ENCODE measurements around the gene STX18. TPM values are rescaled to one million over a fixed set of nuclear protein-coding genes. Genes with fewer than 3 reads are reported as not detected.

Gene STX18
- total RNA-seq, 1 experiment from 2014 or later: 18.5 TPM

GRCh38 chr4:4521136-4521535 lies 20.7 kb downstream of the STX18 start:
- ATAC-seq (no peak), DNase-seq (ENCODE audit: low read depth, low spot score) (no peak)
- no peak for TF ChIP-seq YY1 (IDR thresholded peaks at IDR 0.05; ENCODE audit: extremely low read depth, insufficient replicate concordance, low read depth, low read length)
- Histone ChIP-seq H3K79me2 (ENCODE audit: insufficient read depth, low read length) (peaks cover 60% of the 10 kb centered on the region), H2AFZ (ENCODE audit: low read depth, low read length, poor library complexity, severe bottlenecking) (no peak overlapping the region), H3K9me3 (ENCODE audit: control insufficient read depth in 1 of 2, insufficient read depth in 1 of 2, low read depth in 1 of 2, low read length in 2 of 2) (no peaks in the 10 kb centered on the region), H3K4me1 (ENCODE audit: control insufficient read depth in 1 of 2, insufficient read depth in 2 of 2, low read length in 2 of 2) (peaks cover 0 to 4% of the 10 kb centered on the region in 2 experiments; a peak in 1 of 4 replicates), H3K4me2 (ENCODE audit: low read length) (no peak overlapping the region), H3K9me2 (ENCODE audit: insufficient read depth) (no peaks in the 10 kb centered on the region), H3K27ac (ENCODE audit: low read depth, low read length) (no peak overlapping the region), H3K36me3 (ENCODE audit: control insufficient read depth in 1 of 2, insufficient read depth in 2 of 2, low read length in 2 of 2) (no peaks in the 10 kb centered on the region), H3K27me3 (ENCODE audit: insufficient read depth, low read length) (no peaks in the 10 kb centered on the region), H3K4me3 (replicated peaks in 1 of 2; ENCODE audit: low read depth in 1 of 2, low read length in 2 of 2) (no peak overlapping the region), H4K20me1 (ENCODE audit: insufficient read depth) (peaks cover 3% of the 10 kb centered on the region; the same call in 1 of the 2 replicates), H3K9ac (ENCODE audit: low read length) (no peak overlapping the region)
- no TSS peak for BruUV-seq (replicated peaks)
- ChIA-PET RAD21 (ENCODE audit: low non-redundant PET in 1 of 2, low total read pairs in 2 of 2, uncharacterized antibody in 2 of 2, unreplicated experiment in 2 of 2) (no interaction called here), POLR2A (no interaction called here), CTCF (interaction anchor here (2.9 to 3.2 kb wide), 2 partner anchors 9 to 14 kb away, joined by 9 to 16 read pairs; no protein-coding TSS in a partner anchor)
- intact Hi-C loops (cut with micrococcal nuclease): no loop called here

DNA sequence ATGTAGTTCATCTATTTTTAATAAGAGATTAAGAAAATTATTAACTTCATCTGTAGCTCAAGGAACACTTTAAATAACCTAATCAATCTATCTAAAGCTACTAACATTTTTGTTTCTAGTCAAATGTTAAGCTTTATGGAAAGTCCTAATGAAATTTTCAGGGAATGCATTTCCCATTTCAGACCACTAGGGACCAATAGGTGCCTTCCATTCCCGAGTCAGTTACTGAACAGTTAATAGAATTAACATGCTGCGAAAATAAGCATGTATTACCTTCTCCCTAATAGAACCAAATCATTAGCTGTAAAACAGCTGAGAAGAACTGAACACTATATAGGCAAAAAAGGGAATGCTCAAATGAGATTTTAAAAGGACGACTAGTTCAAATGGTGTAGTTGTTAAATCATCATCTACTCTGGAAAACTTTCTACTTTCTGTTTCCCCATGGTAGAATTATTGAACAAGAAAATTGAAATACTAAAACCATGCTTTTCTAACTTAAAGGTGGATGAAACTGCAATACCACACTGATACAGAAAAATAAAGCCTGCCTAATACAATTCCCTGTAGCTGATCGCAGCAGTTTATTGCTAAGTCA lies 22.5 kb downstream of the STX18 start:
- Histone ChIP-seq H3K9ac (ENCODE audit: low read length) (no peak overlapping the region), H3K36me3 (ENCODE audit: control insufficient read depth in 1 of 2, insufficient read depth in 2 of 2, low read length in 2 of 2) (no peaks in the 10 kb centered on the region), H3K79me2 (ENCODE audit: insufficient read depth, low read length) (peaks cover 74% of the 10 kb centered on the region), H3K9me2 (ENCODE audit: insufficient read depth) (no peaks in the 10 kb centered on the region), H3K4me3 (replicated peaks in 1 of 2; ENCODE audit: low read depth in 1 of 2, low read length in 2 of 2) (no peak overlapping the region), H3K4me2 (ENCODE audit: low read length) (peak overlapping the region; percentile 11), H3K27me3 (ENCODE audit: insufficient read depth, low read length) (no peaks in the 10 kb centered on the region), H3K4me1 (ENCODE audit: control insufficient read depth in 1 of 2, insufficient read depth in 2 of 2, low read length in 2 of 2) (peaks cover 0 to 4% of the 10 kb centered on the region in 2 experiments; a peak in 1 of 4 replicates), H3K9me3 (ENCODE audit: control insufficient read depth in 1 of 2, insufficient read depth in 1 of 2, low read depth in 1 of 2, low read length in 2 of 2) (no peaks in the 10 kb centered on the region), H2AFZ (ENCODE audit: low read depth, low read length, poor library complexity, severe bottlenecking) (no peak overlapping the region), H4K20me1 (ENCODE audit: insufficient read depth) (peaks cover 3% of the 10 kb centered on the region; the same call in 1 of the 2 replicates), H3K27ac (ENCODE audit: low read depth, low read length) (no peak overlapping the region)
- no TSS peak for BruUV-seq (replicated peaks)
- ChIA-PET POLR2A (no interaction called here), RAD21 (ENCODE audit: low non-redundant PET in 1 of 2, low total read pairs in 2 of 2, uncharacterized antibody in 2 of 2, unreplicated experiment in 2 of 2) (no interaction called here), CTCF (interaction anchor here (0.6 to 3.2 kb wide), 5 partner anchors 8 to 17 kb away, joined by 3 to 16 read pairs (median 4); no protein-coding TSS in a partner anchor)
- intact Hi-C loops (cut with micrococcal nuclease): no loop called here
- peak; percentile 12 for DNase-seq (ENCODE audit: low read depth, low spot score)
- TF ChIP-seq POLR2AphosphoS5 (IDR thresholded peaks at IDR 0.05; ENCODE audit: low read depth, low read length) (no peak), ZFX (IDR thresholded peaks at IDR 0.05) (no peak), RAD21 (IDR thresholded peaks at IDR 0.05; ENCODE audit: low read depth) (peak; percentile 54), CBX3 (IDR thresholded peaks at IDR 0.05; ENCODE audit: low read depth) (no peak), CTCF (IDR thresholded peaks at IDR 0.05 in 2 of 3, conservative IDR thresholded peaks at IDR 0.05 in 1 of 3; ENCODE audit: borderline replicate concordance in 1 of 3, insufficient read depth in 1 of 3, low read depth in 2 of 3, low read length in 2 of 3) (peak; percentile 18 to 76 (median 67); a peak in 4 of 6 replicates), ZBTB33 (IDR thresholded peaks at IDR 0.05; ENCODE audit: extremely low read depth, insufficient replicate concordance, low read length) (no peak), CEBPB (IDR thresholded peaks at IDR 0.05; ENCODE audit: low read depth) (no peak), JUND (IDR thresholded peaks at IDR 0.05) (no peak)
- TF ChIP-seq, protein P1, sequence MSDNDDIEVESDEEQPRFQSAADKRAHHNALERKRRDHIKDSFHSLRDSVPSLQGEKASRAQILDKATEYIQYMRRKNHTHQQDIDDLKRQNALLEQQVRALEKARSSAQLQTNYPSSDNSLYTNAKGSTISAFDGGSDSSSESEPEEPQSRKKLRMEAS (IDR thresholded peaks at IDR 0.05): no peak
- peak; percentile 79 for ATAC-seq
